GM23338 (cell line): ENCODE measurements around the gene SLC41A3. TPM values are rescaled to one million over a fixed set of nuclear protein-coding genes. Genes with fewer than 3 reads are reported as not detected.

Experiments used
- ATAC-seq: fragments of 200-7000 bp; cut with Tn5 transposase; 3 replicates; pipeline ENCODE4 v1.9.1; 2020
- DNase-seq: peaks from one replicate; pipeline ENCODE4 v3.0.0-alpha.2; 2015; ENCODE audit warnings: low spot score
- H2AFZ ChIP-seq: fragments of 200-600 bp; sonication (generic); 2 replicates; pipeline ENCODE4 v1.8.0; 2016; ENCODE audit warnings: antibody characterized with exemption, mild to moderate bottlenecking, moderate library complexity
- H3F3A ChIP-seq: fragments of 200-600 bp; sonication (generic); replicated peaks from 2 replicates; pipeline ENCODE4 v1.8.0; 2017; ENCODE audit warnings: antibody characterized with exemption, mixed run types, low read depth
- H3K27ac ChIP-seq: fragments of 200-600 bp; sonication (generic); 2 replicates; pipeline ENCODE4 v1.6.1; 2016; ENCODE audit warnings: low read depth
- H3K27me3 ChIP-seq: fragments of 200-600 bp; sonication (generic); 2 replicates; pipeline ENCODE4 v1.8.0; 2016; ENCODE audit warnings: mild to moderate bottlenecking, mixed run types, moderate library complexity; ENCODE audit not compliant: insufficient read depth
- H3K36me3 ChIP-seq: fragments of 200-600 bp; sonication (generic); 2 replicates; pipeline ENCODE4 v1.8.0; 2016; ENCODE audit warnings: mild to moderate bottlenecking; ENCODE audit not compliant: insufficient read depth
- H3K4me1 ChIP-seq: fragments of 200-600 bp; sonication (generic); 2 replicates; pipeline ENCODE4 v1.8.0; 2016; ENCODE audit warnings: mild to moderate bottlenecking, moderate library complexity; ENCODE audit not compliant: insufficient read depth
- H3K4me2 ChIP-seq: fragments of 200-600 bp; sonication (generic); 2 replicates; pipeline ENCODE4 v1.7.1; 2017; ENCODE audit warnings: mixed run types
- H3K4me3 ChIP-seq: fragments of 200-600 bp; sonication (generic); 2 replicates; pipeline ENCODE4 v1.6.1; 2016; ENCODE audit warnings: mixed run types
- H3K79me2 ChIP-seq: fragments of 200-600 bp; sonication (generic); replicated peaks from 2 replicates; pipeline ENCODE4 v1.8.0; 2017; ENCODE audit warnings: mild to moderate bottlenecking; ENCODE audit not compliant: insufficient read depth
- H3K9me2 ChIP-seq: fragments of 200-600 bp; sonication (generic); 2 replicates; pipeline ENCODE4 v1.8.0; 2017; ENCODE audit not compliant: insufficient read depth
- H4K20me1 ChIP-seq: fragments of 200-600 bp; sonication (generic); replicated peaks from 2 replicates; pipeline ENCODE4 v1.8.0; 2017; ENCODE audit warnings: mild to moderate bottlenecking; ENCODE audit not compliant: insufficient read depth
- H3K27ac Mint-ChIP-seq: 2 replicates; pipeline ENCODE4 v1.8.0; 2020; ENCODE audit warnings: inconsistent platforms, mild to moderate bottlenecking, moderate library complexity, mixed read lengths
- H3K27me3 Mint-ChIP-seq: 3 replicates; pipeline ENCODE4 v1.8.0; 2022; ENCODE audit warnings: low read depth, mild to moderate bottlenecking, moderate library complexity, mixed read lengths, inconsistent platforms; ENCODE audit not compliant: insufficient read depth, poor library complexity
- H3K36me3 Mint-ChIP-seq: 3 replicates; pipeline ENCODE4 v1.8.0; 2021; ENCODE audit warnings: low read depth, mild to moderate bottlenecking, inconsistent platforms, moderate library complexity, mixed read lengths
- H3K4me1 Mint-ChIP-seq: 3 replicates; pipeline ENCODE4 v1.8.0; 2020; ENCODE audit warnings: mild to moderate bottlenecking, inconsistent platforms, mixed read lengths
- H3K4me3 Mint-ChIP-seq: 3 replicates; pipeline ENCODE4 v1.8.0; 2021; ENCODE audit warnings: moderate library complexity, mild to moderate bottlenecking, inconsistent platforms, mixed read lengths
- H3K9me3 Mint-ChIP-seq: 3 replicates; pipeline ENCODE4 v1.8.0; 2020; ENCODE audit warnings: moderate library complexity, mild to moderate bottlenecking, inconsistent platforms, mixed read lengths
- CREB1 ChIP-seq: fragments of 250-450 bp; sonication (Bioruptor Pico); IDR thresholded peaks from 2 replicates; pipeline ENCODE4 v1.5.0; 2020; ENCODE audit warnings: low read depth, mild to moderate bottlenecking, moderate library complexity
- EZH2 ChIP-seq: fragments of 200-600 bp; sonication (generic); IDR thresholded peaks from one replicate; pipeline ENCODE4 v1.8.0; 2017; ENCODE audit warnings: antibody characterized with exemption, mild to moderate bottlenecking, low read depth; ENCODE audit not compliant: unreplicated experiment
- EZH2phosphoT487 ChIP-seq: fragments of 200-600 bp; sonication (generic); IDR thresholded peaks from one replicate; pipeline ENCODE4 v1.8.1; 2018; ENCODE audit warnings: antibody characterized with exemption; ENCODE audit not compliant: unreplicated experiment
- JUNB ChIP-seq: IDR thresholded peaks from one replicate; pipeline ENCODE4 v1.6.1; 2016; ENCODE audit warnings: antibody characterized with exemption; ENCODE audit not compliant: unreplicated experiment
- NANOG ChIP-seq: IDR thresholded peaks from 2 replicates; pipeline ENCODE4 v1.6.1; 2016; ENCODE audit warnings: antibody characterized with exemption, borderline replicate concordance
- POLR2AphosphoS5 ChIP-seq: IDR thresholded peaks from 2 replicates; pipeline ENCODE4 v1.6.1; 2016; ENCODE audit warnings: antibody characterized with exemption, low read depth
- polyA plus RNA-seq: library from polyadenylated mRNA; unstranded; fragments of >200 nt; fragmentation: Nextera tagmentation; extraction: Ambion mirVana; gene quantifications from 2 replicates; pipeline ENCODE4 v1.2.1, GENCODE V29; 2016
- total RNA-seq: library from RNA; depleted of rRNA; stranded (reverse); fragments of >200 nt; shearing (Covaris generic); gene quantifications from 2 replicates; pipeline ENCODE4 v1.2.3, GENCODE V29; 2014
- TF ChIP-seq, protein P1 (sequence below): IDR thresholded peaks from one replicate; pipeline ENCODE4 v1.6.1; 2018; ENCODE audit warnings: antibody characterized with exemption; ENCODE audit not compliant: unreplicated experiment
- TF ChIP-seq, protein P2 (sequence below): IDR thresholded peaks from 2 replicates; pipeline ENCODE4 v1.6.1; 2016; ENCODE audit warnings: antibody characterized with exemption
- TF ChIP-seq, protein P3 (sequence below), 2 experiments: fragments of 200-600 bp in 1 of 2; sonication (generic) in 1 of 2; conservative IDR thresholded peaks; 2 replicates each; pipeline versions ENCODE4 v1.5.1 to v1.6.1; 2016 to 2017; ENCODE audit warnings: antibody characterized with exemption in 2 of 2, low read depth in 2 of 2, mild to moderate bottlenecking in 2 of 2, moderate library complexity in 1 of 2

The SLC41A3 gene
- total and polyA plus RNA-seq, 2 experiments from 2014 or later, result 12.1 to 29.8 TPM

DNA sequence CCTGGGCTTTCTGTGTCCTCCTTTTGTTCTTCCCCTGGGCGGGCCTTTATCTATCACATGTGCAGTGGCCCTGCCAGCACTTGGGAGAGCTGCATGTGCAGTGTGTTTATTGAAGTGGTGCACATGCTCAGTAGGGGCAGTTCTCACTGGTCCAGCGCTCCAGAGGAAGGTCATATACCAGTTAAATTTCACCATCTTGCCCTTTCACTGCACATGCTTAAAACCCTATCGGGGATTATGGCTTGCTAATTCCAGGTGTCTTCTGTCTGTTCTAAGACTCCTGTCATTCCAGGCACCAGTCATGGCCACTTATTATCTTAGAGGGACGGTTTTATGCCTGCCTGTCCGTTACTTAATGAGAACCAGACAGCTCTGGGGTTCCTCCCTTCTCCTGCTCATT lies 62.7 kb downstream of the SLC41A3 start:
- Mint-ChIP-seq H3K4me1 (peaks cover 27% of the 10 kb centered on the region), H3K27me3 (peaks cover 20% of the 10 kb centered on the region), H3K36me3 (peaks cover 8% of the 10 kb centered on the region), H3K27ac (peak overlapping the region; percentile 55; the same call in 1 of the 2 replicates), H3K4me3 (peak overlapping the region; percentile 24; the same call in 1 of the 3 replicates), H3K9me3 (no peaks in the 10 kb centered on the region; the same call in 2 of the 3 replicates)
- Histone ChIP-seq H3K27me3 (no peaks in the 10 kb centered on the region), H3K4me2 (peak overlapping the region; percentile 45), H3K4me3 (peak overlapping the region; percentile 16), H2AFZ (no peak overlapping the region), H3F3A (no peaks in the 10 kb centered on the region), H3K27ac (no peak overlapping the region), H3K36me3 (no peaks in the 10 kb centered on the region), H3K79me2 (no peaks in the 10 kb centered on the region), H3K4me1 (peaks cover 25% of the 10 kb centered on the region), H4K20me1 (no peaks in the 10 kb centered on the region), H3K9me2 (peaks cover 10% of the 10 kb centered on the region; the same call in 1 of the 2 replicates)
- DNase-seq (peak; percentile 2), ATAC-seq (no peak)
- TF ChIP-seq POLR2AphosphoS5, result no peak
- TF ChIP-seq EZH2, result no peak
- TF ChIP-seq, protein P1, sequence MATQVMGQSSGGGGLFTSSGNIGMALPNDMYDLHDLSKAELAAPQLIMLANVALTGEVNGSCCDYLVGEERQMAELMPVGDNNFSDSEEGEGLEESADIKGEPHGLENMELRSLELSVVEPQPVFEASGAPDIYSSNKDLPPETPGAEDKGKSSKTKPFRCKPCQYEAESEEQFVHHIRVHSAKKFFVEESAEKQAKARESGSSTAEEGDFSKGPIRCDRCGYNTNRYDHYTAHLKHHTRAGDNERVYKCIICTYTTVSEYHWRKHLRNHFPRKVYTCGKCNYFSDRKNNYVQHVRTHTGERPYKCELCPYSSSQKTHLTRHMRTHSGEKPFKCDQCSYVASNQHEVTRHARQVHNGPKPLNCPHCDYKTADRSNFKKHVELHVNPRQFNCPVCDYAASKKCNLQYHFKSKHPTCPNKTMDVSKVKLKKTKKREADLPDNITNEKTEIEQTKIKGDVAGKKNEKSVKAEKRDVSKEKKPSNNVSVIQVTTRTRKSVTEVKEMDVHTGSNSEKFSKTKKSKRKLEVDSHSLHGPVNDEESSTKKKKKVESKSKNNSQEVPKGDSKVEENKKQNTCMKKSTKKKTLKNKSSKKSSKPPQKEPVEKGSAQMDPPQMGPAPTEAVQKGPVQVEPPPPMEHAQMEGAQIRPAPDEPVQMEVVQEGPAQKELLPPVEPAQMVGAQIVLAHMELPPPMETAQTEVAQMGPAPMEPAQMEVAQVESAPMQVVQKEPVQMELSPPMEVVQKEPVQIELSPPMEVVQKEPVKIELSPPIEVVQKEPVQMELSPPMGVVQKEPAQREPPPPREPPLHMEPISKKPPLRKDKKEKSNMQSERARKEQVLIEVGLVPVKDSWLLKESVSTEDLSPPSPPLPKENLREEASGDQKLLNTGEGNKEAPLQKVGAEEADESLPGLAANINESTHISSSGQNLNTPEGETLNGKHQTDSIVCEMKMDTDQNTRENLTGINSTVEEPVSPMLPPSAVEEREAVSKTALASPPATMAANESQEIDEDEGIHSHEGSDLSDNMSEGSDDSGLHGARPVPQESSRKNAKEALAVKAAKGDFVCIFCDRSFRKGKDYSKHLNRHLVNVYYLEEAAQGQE, result no peak
- TF ChIP-seq JUNB, result no peak
- TF ChIP-seq, protein P2, sequence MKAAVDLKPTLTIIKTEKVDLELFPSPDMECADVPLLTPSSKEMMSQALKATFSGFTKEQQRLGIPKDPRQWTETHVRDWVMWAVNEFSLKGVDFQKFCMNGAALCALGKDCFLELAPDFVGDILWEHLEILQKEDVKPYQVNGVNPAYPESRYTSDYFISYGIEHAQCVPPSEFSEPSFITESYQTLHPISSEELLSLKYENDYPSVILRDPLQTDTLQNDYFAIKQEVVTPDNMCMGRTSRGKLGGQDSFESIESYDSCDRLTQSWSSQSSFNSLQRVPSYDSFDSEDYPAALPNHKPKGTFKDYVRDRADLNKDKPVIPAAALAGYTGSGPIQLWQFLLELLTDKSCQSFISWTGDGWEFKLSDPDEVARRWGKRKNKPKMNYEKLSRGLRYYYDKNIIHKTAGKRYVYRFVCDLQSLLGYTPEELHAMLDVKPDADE, result no peak
- TF ChIP-seq, protein P3, sequence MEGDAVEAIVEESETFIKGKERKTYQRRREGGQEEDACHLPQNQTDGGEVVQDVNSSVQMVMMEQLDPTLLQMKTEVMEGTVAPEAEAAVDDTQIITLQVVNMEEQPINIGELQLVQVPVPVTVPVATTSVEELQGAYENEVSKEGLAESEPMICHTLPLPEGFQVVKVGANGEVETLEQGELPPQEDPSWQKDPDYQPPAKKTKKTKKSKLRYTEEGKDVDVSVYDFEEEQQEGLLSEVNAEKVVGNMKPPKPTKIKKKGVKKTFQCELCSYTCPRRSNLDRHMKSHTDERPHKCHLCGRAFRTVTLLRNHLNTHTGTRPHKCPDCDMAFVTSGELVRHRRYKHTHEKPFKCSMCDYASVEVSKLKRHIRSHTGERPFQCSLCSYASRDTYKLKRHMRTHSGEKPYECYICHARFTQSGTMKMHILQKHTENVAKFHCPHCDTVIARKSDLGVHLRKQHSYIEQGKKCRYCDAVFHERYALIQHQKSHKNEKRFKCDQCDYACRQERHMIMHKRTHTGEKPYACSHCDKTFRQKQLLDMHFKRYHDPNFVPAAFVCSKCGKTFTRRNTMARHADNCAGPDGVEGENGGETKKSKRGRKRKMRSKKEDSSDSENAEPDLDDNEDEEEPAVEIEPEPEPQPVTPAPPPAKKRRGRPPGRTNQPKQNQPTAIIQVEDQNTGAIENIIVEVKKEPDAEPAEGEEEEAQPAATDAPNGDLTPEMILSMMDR (conservative IDR thresholded peaks at IDR 0.05; ENCODE audit: low read depth in 2 of 2), result no peak

DNA sequence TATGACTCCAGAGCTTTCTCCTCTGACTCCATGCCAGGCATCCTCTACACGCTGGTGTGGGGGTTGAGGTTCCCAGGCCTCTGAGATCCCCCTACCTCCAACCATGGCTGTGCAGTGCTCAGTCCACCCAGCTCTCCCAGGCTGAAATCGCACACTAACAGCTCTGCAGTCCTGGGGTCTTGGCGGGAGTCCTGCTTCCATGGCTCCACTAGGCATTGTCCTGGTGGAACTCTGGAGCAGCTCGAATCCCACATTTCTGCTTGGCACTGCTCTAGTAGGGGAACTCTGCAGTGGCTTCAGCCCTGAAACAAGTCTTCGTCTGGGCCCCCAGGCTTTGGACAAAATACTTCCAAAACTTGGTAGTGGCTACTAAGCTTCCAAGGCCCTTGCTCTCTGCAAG lies 64.2 kb downstream of the SLC41A3 start:
- Histone ChIP-seq H2AFZ (no peak overlapping the region), H3K27ac (no peak overlapping the region), H3K4me3 (no peak overlapping the region), H3F3A (no peaks in the 10 kb centered on the region), H3K9me2 (peaks cover 10% of the 10 kb centered on the region; the same call in 1 of the 2 replicates), H3K4me1 (peaks cover 25% of the 10 kb centered on the region), H3K36me3 (no peaks in the 10 kb centered on the region), H3K79me2 (no peaks in the 10 kb centered on the region), H4K20me1 (no peaks in the 10 kb centered on the region), H3K27me3 (no peaks in the 10 kb centered on the region), H3K4me2 (no peak overlapping the region)
- no peaks in the 10 kb centered on the region for H3K9me3 Mint-ChIP-seq
- peaks cover 16% of the 10 kb centered on the region for H3K27me3 Mint-ChIP-seq
- DNase-seq (no peak), ATAC-seq (no peak)
- H3K36me3 Mint-ChIP-seq, result peaks cover 3% of the 10 kb centered on the region; the same call in 2 of the 3 replicates
- no peak overlapping the region for H3K27ac Mint-ChIP-seq
- TF ChIP-seq, protein P2, result no peak
- no peak for TF ChIP-seq CREB1 (CRISPR knock-in tag)
- no peak for TF ChIP-seq NANOG
- TF ChIP-seq EZH2phosphoT487, result no peak
- H3K4me1 Mint-ChIP-seq, result peaks cover 28% of the 10 kb centered on the region
- H3K4me3 Mint-ChIP-seq, result no peak overlapping the region
